Thyroid gland (tissue), 4 donors: ENCODE results near the gene DOCK2.

Source experiments
- POLR2A ChIP-seq, 2 donors: fragments of 450-650 bp; IDR thresholded peaks; one replicate each; pipeline ENCODE4 v1.6.1; 2017; ENCODE audit warnings: antibody characterized with exemption in 2 of 2, mild to moderate bottlenecking in 2 of 2, moderate library complexity in 1 of 2
- TF ChIP-seq, protein P1 (sequence below), 6 experiments: fragments of 200-600 bp in 3 of 6; fragments of 450-650 bp in 3 of 6; sonication (generic) in 3 of 6; IDR thresholded peaks; one replicate each; pipeline ENCODE4 v1.5.1; 2016 to 2019; ENCODE audit warnings: antibody characterized with exemption in 6 of 6, mild to moderate bottlenecking in 2 of 6, inconsistent platforms in 1 of 6, moderate library complexity in 1 of 6

DNA sequence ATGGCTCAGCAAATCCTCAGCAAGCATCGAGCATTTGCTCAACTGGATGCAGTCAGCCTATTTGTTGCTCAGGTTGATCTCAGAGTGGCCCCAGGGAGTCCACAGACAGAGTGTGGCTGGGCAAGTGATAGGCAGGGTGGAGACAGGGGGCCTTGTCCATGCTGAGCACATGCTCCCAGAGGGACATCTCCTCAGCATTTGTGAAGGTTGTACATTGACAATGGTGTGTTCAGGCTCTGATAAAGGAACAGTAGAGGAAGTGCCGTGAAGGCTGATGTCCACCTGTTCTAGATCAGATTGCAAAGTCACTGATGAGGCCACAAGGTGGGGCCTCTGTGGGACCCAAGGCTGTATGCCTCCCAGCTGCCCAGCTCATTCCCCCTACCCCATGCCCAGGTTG lies 418.5 kb downstream of the DOCK2 start:
- TF ChIP-seq, protein P1, sequence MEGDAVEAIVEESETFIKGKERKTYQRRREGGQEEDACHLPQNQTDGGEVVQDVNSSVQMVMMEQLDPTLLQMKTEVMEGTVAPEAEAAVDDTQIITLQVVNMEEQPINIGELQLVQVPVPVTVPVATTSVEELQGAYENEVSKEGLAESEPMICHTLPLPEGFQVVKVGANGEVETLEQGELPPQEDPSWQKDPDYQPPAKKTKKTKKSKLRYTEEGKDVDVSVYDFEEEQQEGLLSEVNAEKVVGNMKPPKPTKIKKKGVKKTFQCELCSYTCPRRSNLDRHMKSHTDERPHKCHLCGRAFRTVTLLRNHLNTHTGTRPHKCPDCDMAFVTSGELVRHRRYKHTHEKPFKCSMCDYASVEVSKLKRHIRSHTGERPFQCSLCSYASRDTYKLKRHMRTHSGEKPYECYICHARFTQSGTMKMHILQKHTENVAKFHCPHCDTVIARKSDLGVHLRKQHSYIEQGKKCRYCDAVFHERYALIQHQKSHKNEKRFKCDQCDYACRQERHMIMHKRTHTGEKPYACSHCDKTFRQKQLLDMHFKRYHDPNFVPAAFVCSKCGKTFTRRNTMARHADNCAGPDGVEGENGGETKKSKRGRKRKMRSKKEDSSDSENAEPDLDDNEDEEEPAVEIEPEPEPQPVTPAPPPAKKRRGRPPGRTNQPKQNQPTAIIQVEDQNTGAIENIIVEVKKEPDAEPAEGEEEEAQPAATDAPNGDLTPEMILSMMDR (IDR thresholded peaks at IDR 0.05), result no peak
- no peak for TF ChIP-seq POLR2A (IDR thresholded peaks at IDR 0.05)
